ES-I3 (cell line): ENCODE data around the gene TSPAN5.
A peak's percentile ranks its signal among the peaks of the same experiment; 100 is the strongest.
"Not testable (repeated sequence)": the region's sequence is repeated elsewhere in the genome, so short reads cannot be mapped to it uniquely, and the experiment has no call there.

Experiments used
- H3K36me3 ChIP-seq: 2 replicates; pipeline ENCODE4 v1.6.1; 2013; ENCODE audit warnings: mild to moderate bottlenecking, low read length, control low read depth, moderate library complexity; ENCODE audit not compliant: insufficient read depth
- H3K4me1 ChIP-seq: 2 replicates; pipeline ENCODE4 v1.6.1; 2013; ENCODE audit warnings: mild to moderate bottlenecking, control low read depth, low read length; ENCODE audit not compliant: insufficient read depth
- H3K9ac ChIP-seq: 2 replicates; pipeline ENCODE4 v1.6.1; 2013; ENCODE audit warnings: low read depth, mild to moderate bottlenecking, low read length, moderate library complexity
- H3K9me3 ChIP-seq: 2 replicates; pipeline ENCODE4 v1.6.1; 2013; ENCODE audit warnings: mild to moderate bottlenecking, low read length, moderate library complexity; ENCODE audit not compliant: control insufficient read depth, insufficient read depth

TSPAN5 gene

GRCh38 chr4:98482847-98483806 lies 175.3 kb downstream of the TSPAN5 start:
- Histone ChIP-seq H3K36me3 (no peaks in the 10 kb centered on the region), H3K4me1 (peaks cover 12% of the 10 kb centered on the region), H3K9me3 (no peaks in the 10 kb centered on the region), H3K9ac (no peak overlapping the region)

- H3K9me3 ChIP-seq = no peaks in the 10 kb centered on the region
- no peak overlapping the region for H3K9ac ChIP-seq
- H3K4me1 ChIP-seq = peaks cover 8% of the 10 kb centered on the region
- no peaks in the 10 kb centered on the region for H3K36me3 ChIP-seq
Observed at GRCh38 chr4:98482503-98482846, 175.9 kb downstream of the TSPAN5 start.

DNA sequence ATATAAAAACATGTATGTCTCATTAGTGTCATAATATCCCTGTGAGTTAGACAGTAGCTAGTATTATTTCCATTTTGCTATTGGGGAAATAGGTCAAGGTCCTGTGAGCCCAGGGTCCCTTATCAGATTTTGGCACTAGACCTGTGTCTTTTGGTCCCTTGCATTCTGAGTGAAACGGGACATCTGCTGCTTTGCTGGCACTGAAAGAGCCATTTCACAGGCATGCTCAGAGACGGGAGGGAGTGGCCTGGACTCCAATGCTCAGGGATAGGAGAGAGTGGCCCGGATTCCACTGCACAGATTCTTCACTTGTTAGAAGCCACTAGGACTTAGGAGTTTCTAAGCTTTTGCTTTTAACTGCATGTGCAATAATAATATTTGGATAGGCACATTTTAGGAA lies 177.2 kb downstream of the TSPAN5 start:
- H3K9ac ChIP-seq = no peak overlapping the region
- H3K36me3 ChIP-seq = no peaks in the 10 kb centered on the region
- no peaks in the 10 kb centered on the region; the same call in 1 of the 2 replicates for H3K4me1 ChIP-seq
- H3K9me3 ChIP-seq = no peaks in the 10 kb centered on the region

- H3K36me3 ChIP-seq = no peaks in the 10 kb centered on the region
- H3K9ac ChIP-seq = no peak overlapping the region
- no peaks in the 10 kb centered on the region for H3K9me3 ChIP-seq
- no peaks in the 10 kb centered on the region; the same call in 1 of the 2 replicates for H3K4me1 ChIP-seq
Observed at GRCh38 chr4:98480535-98480934, 177.9 kb downstream of the TSPAN5 start.

GRCh38 chr4:98479590-98479989 lies 178.8 kb downstream of the TSPAN5 start:
- not testable (repeated sequence) for H3K4me1 ChIP-seq, H3K9me3 ChIP-seq, H3K36me3 ChIP-seq, H3K9ac ChIP-seq

GRCh38 chr4:98476891-98477290 lies 181.5 kb downstream of the TSPAN5 start:
- Histone ChIP-seq H3K36me3 (peaks cover 2% of the 10 kb centered on the region; the same call in 1 of the 2 replicates), H3K4me1 (no peaks in the 10 kb centered on the region; the same call in 1 of the 2 replicates), H3K9me3 (no peaks in the 10 kb centered on the region), H3K9ac (no peak overlapping the region)

DNA sequence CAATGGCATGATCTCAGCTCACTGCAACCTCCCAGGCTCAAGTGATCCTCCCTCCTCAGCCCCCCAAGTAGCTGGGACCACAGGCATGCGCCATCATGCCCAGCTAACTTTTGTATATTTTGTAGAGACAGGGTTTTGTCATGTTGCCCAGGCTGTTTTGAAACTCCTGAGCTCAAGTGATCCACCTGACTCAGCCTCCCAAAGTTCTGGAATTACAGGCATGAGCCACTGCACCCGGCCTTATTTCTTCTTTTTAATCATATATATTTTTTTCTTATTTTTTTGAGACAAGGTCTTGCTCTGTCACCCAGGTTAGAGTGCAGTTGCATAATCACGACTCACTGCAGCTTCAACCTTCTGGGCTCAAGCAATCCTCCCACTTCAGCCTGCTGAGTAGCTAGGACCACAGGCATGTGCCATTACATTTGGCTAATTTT lies 184.0 kb downstream of the TSPAN5 start:
- Histone ChIP-seq H3K36me3 (peaks cover 4% of the 10 kb centered on the region; the same call in 1 of the 2 replicates), H3K9ac (no peak overlapping the region), H3K4me1 (no peaks in the 10 kb centered on the region), H3K9me3 (no peaks in the 10 kb centered on the region)

DNA sequence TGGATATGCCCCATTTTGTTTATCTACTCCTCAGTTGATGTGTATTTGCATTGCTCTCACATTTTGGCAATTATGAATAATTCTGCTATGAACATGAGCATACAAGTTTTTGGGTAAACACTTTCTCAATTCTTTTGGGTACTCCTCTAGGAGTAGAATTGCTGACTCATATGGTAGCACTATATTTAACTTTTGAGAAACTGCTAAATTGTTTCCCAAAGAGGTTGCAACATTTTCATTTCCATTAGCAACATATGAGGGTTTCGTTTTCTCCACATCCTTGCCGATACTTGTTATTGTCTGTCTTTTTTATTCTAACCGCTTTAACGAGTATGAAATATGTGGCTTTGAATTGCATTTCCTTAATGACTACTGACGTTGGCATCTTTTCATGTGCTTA lies 185.4 kb downstream of the TSPAN5 start:
- Histone ChIP-seq H3K9me3 (no peaks in the 10 kb centered on the region), H3K4me1 (no peaks in the 10 kb centered on the region), H3K9ac (no peak overlapping the region), H3K36me3 (peaks cover 4% of the 10 kb centered on the region; the same call in 1 of the 2 replicates)

- no peak overlapping the region for H3K9ac ChIP-seq
- H3K36me3 ChIP-seq = peaks cover 4% of the 10 kb centered on the region; the same call in 1 of the 2 replicates
- H3K4me1 ChIP-seq = no peaks in the 10 kb centered on the region
- no peaks in the 10 kb centered on the region for H3K9me3 ChIP-seq
Observed at GRCh38 chr4:98470831-98471230, 187.6 kb downstream of the TSPAN5 start.

GRCh38 chr4:98470366-98470765 lies 188.0 kb downstream of the TSPAN5 start:
- Histone ChIP-seq H3K9ac (no peak overlapping the region), H3K9me3 (no peaks in the 10 kb centered on the region), H3K4me1 (no peaks in the 10 kb centered on the region), H3K36me3 (peaks cover 4% of the 10 kb centered on the region; the same call in 1 of the 2 replicates)

GRCh38 chr4:98469771-98470170 lies 188.6 kb downstream of the TSPAN5 start:
- H3K9ac ChIP-seq = no peak overlapping the region
- H3K9me3 ChIP-seq = no peaks in the 10 kb centered on the region
- H3K36me3 ChIP-seq = peaks cover 4% of the 10 kb centered on the region; the same call in 1 of the 2 replicates

DNA sequence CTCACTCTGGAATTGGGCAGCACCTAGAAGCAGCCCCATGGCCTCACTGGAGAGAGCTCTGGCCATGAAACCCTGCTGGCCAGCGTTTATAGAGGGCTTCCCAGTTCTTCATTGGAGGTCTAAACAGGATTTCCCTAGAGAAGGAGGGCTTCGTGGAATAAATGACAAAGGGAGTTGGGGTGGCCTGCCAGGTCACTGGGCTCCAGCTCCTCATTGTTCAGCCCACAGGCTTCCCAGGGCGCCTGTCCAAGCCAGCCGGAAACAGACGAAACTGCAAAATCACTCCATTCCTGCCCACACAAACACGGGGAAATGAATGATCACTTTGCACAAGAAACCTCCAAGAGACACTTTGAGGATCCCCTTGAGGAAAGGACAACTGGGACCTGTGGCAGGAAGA lies 189.7 kb downstream of the TSPAN5 start:
- H3K4me1 ChIP-seq = no peaks in the 10 kb centered on the region
- no peak overlapping the region for H3K9ac ChIP-seq
- H3K36me3 ChIP-seq = peaks cover 4% of the 10 kb centered on the region; the same call in 1 of the 2 replicates
- no peaks in the 10 kb centered on the region for H3K9me3 ChIP-seq

More at GRCh38 chr4:98469771-98470170, 188.6 kb downstream of the TSPAN5 start:
- H3K4me1 ChIP-seq = no peaks in the 10 kb centered on the region

DNA sequence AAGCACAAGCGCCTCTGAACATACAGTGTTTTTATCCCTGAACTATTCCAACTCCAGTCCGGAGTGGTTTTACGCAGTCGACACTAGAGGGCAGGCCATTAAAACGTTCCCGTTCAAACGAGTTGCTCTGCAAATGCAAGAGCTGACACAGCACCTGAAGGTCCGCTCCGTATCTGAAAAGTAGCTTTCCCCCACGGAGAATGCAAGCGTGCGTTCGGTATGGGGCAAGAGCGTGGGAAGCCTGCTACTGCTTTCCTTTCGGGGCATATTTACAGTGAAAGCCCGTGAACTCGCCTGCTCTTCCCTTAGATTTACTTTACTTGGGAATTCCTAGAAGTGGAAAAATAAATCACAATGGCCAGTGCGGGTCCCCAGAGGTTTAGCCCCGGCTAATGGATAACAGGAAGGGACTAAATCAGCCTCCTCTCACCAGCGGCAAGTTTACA lies 190.8 kb downstream of the TSPAN5 start:
- Histone ChIP-seq H3K9ac (peak overlapping the region; percentile 57; the same call in 1 of the 2 replicates), H3K9me3 (no peaks in the 10 kb centered on the region), H3K4me1 (no peaks in the 10 kb centered on the region), H3K36me3 (peaks cover 4% of the 10 kb centered on the region; the same call in 1 of the 2 replicates)

DNA sequence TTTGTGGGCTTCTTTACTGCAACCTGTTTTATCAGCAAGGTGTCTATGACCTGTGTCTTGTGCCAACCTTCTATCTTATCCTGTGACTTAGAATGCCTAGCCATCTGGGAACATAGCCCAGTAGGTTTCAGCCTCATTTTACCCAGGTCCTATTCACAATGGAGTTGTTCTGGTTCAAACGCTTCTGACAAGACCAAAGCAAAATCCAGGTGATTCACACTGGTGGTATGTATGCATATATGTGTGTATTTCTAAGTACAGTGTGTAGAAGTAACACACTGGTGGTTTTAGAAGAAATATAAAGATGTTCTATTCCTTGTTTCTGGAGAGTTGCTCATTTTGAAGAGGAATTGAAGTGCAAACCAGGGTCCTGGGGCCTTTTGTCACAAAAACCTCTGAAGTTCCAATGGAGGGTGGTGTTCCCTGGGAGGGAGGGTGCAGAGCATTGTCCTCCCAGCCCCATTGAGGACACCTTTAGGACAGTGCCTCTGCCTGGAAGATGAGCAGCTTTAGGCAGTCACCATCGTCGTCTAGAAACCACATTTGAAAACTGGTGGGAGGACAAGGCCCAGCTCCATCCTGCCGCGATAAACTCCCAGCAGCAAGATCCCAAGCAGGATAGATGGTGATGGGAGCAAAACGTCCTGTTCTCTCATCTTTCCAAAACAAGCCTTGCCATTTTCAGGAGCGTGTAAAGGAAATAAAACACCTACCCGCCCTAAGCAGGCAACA lies 191.4 kb downstream of the TSPAN5 start:
- Histone ChIP-seq H3K9ac (no peak overlapping the region), H3K9me3 (no peaks in the 10 kb centered on the region), H3K4me1 (no peaks in the 10 kb centered on the region), H3K36me3 (peaks cover 3% of the 10 kb centered on the region; the same call in 1 of the 2 replicates)
